ENCODE measurements around the gene MVK.

GRCh38 chr12:109571773-109572505, 1.7 kb upstream of the MVK start:
- TF ChIP-seq CTCF (IDR thresholded peaks at IDR 0.05) (no peak), POLR2AphosphoS5 (IDR thresholded peaks at IDR 0.05) (no peak), POLR2A (IDR thresholded peaks at IDR 0.05; ENCODE audit: low read depth) (no peak), EP300 (IDR thresholded peaks at IDR 0.05) (no peak)

Measured in esophagus muscularis mucosa (tissue), 4 donors.